H1 (cell line): Measurements from ENCODE around the gene ITGB2. TPM values are rescaled to one million over a fixed set of nuclear protein-coding genes. Genes with fewer than 3 reads are reported as not detected.

Experiments used
- CTCF ChIA-PET: fragments of 300-600 bp; sonication (Branson Sonifier 250); formaldehyde crosslinking; loops from one replicate; lab custom pipeline; 2021; ENCODE audit not compliant: partially characterized antibody; lab: Charles Lee
- POLR2A ChIA-PET: fragments of 300-600 bp; sonication (Branson Sonifier 250); formaldehyde crosslinking; loops from one replicate; lab custom pipeline; 2021; ENCODE audit warnings: inconsistent platforms; ENCODE audit not compliant: partially characterized antibody; lab: Charles Lee
- DNase-seq, 2 experiments: peaks; one replicate each; pipeline versions ENCODE4 v3.0.0 to v3.0.0-alpha.2; 2010 to 2022; ENCODE audit warnings: low spot score in 2 of 2, low read depth in 1 of 2, mixed read lengths in 1 of 2
- FAIRE-seq: peaks from 2 replicates; lab custom pipeline; 2011; peaks lifted over from hg19 to GRCh38; lab: Jason Lieb, UNC
- H2AFZ ChIP-seq: 2 replicates; pipeline ENCODE4 v1.8.1; 2012; ENCODE audit warnings: low read length, inconsistent platforms
- H2AK5ac ChIP-seq: 2 replicates; pipeline ENCODE4 v1.6.1; 2013; ENCODE audit warnings: low read depth, low read length
- H2BK120ac ChIP-seq: replicated peaks from 2 replicates; pipeline ENCODE3; 2013; ENCODE audit warnings: low read depth, low read length, inconsistent platforms
- H2BK12ac ChIP-seq: 2 replicates; pipeline ENCODE4 v1.6.1; 2013; ENCODE audit warnings: low read depth, low read length
- H2BK15ac ChIP-seq: 2 replicates; pipeline ENCODE4 v1.6.1; 2013; ENCODE audit warnings: low read length
- H2BK20ac ChIP-seq: 2 replicates; pipeline ENCODE4 v1.6.1; 2013; ENCODE audit warnings: low read length
- H2BK5ac ChIP-seq: 2 replicates; pipeline ENCODE4 v1.6.1; 2013; ENCODE audit warnings: low read depth, low read length
- H3K14ac ChIP-seq: 2 replicates; pipeline ENCODE4 v1.6.1; 2013; ENCODE audit warnings: inconsistent platforms; ENCODE audit not compliant: insufficient read length
- H3K18ac ChIP-seq: 2 replicates; pipeline ENCODE4 v1.6.1; 2013; ENCODE audit warnings: low read length; ENCODE audit errors: extremely low read depth
- H3K23ac ChIP-seq: 2 replicates; pipeline ENCODE4 v1.6.1; 2013; ENCODE audit warnings: inconsistent platforms; ENCODE audit not compliant: insufficient read length
- H3K23me2 ChIP-seq: 2 replicates; pipeline ENCODE4 v1.6.1; 2013; ENCODE audit warnings: low read depth, low read length
- H3K27ac ChIP-seq: 2 replicates; pipeline ENCODE4 v1.6.1; 2011; ENCODE audit warnings: low read depth, low read length, inconsistent platforms
- H3K27me3 ChIP-seq, 4 experiments: replicated peaks in 1 of 4; 1 replicate in 1 of 4; 2 replicates in 3 of 4; pipeline versions ENCODE4 v1.6.1 to v1.8.1; 2011 to 2013; ENCODE audit warnings: low read length in 3 of 4, mild to moderate bottlenecking in 3 of 4, inconsistent platforms in 2 of 4, mixed read lengths in 2 of 4, moderate library complexity in 1 of 4; ENCODE audit not compliant: control insufficient read depth in 3 of 4, insufficient read depth in 3 of 4; ENCODE audit errors: extremely low read depth in 1 of 4
- H3K36me3 ChIP-seq, 4 experiments: 2 replicates each; pipeline versions ENCODE4 v1.6.1 to v1.8.1; 2011 to 2013; ENCODE audit warnings: mild to moderate bottlenecking in 4 of 4, low read length in 3 of 4, moderate library complexity in 2 of 4, control low read depth in 1 of 4, inconsistent platforms in 1 of 4; ENCODE audit not compliant: insufficient read depth in 4 of 4, control insufficient read depth in 2 of 4
- H3K4ac ChIP-seq: replicated peaks from 2 replicates; pipeline ENCODE3; 2013; ENCODE audit warnings: low read length, low read depth, mixed read lengths, inconsistent platforms; ENCODE audit not compliant: insufficient read length
- H3K4me1 ChIP-seq, 4 experiments: replicated peaks in 1 of 4; 1 replicate in 1 of 4; 2 replicates in 3 of 4; pipeline versions ENCODE4 v1.6.1 to v1.8.1; 2011 to 2013; ENCODE audit warnings: low read length in 3 of 4, inconsistent platforms in 2 of 4, mixed read lengths in 1 of 4; ENCODE audit not compliant: insufficient read depth in 4 of 4, control insufficient read depth in 3 of 4
- H3K4me2 ChIP-seq, 2 experiments: 2 replicates each; pipeline versions ENCODE4 v1.6.1 to v1.8.1; 2011 to 2013; ENCODE audit warnings: low read depth in 2 of 2, low read length in 2 of 2, control low read depth in 1 of 2, inconsistent platforms in 1 of 2, mild to moderate bottlenecking in 1 of 2; ENCODE audit not compliant: insufficient read depth in 1 of 2
- H3K4me3 ChIP-seq, 4 experiments: fragments of 200-600, 300-600 bp in 1 of 4; sonication (generic), shearing (Covaris generic), sonication (Bioruptor Twin) in 1 of 4; 2 replicates each; pipeline versions ENCODE4 v1.5.1 to v1.8.1; 2011 to 2016; ENCODE audit warnings: low read length in 4 of 4, low read depth in 3 of 4, control low read depth in 2 of 4, inconsistent platforms in 2 of 4, mild to moderate bottlenecking in 2 of 4, mixed read lengths in 1 of 4, moderate library complexity in 1 of 4; ENCODE audit not compliant: insufficient read depth in 2 of 4; ENCODE audit errors: extremely low read depth in 1 of 4
- H3K56ac ChIP-seq: replicated peaks from 2 replicates; pipeline ENCODE3; 2013; ENCODE audit warnings: low read depth, mild to moderate bottlenecking, mixed read lengths, low read length, inconsistent platforms; ENCODE audit not compliant: insufficient read length
- H3K79me1 ChIP-seq: 2 replicates; pipeline ENCODE4 v1.6.1; 2013; ENCODE audit warnings: low read depth, low read length, control low read depth
- H3K79me2 ChIP-seq, 2 experiments: 2 replicates each; pipeline versions ENCODE4 v1.6.1 to v1.8.1; 2012 to 2013; ENCODE audit warnings: low read length in 2 of 2, mild to moderate bottlenecking in 2 of 2, inconsistent platforms in 1 of 2; ENCODE audit not compliant: insufficient read depth in 2 of 2, control insufficient read depth in 1 of 2
- H3K9ac ChIP-seq, 4 experiments: replicated peaks in 1 of 4; 1 replicate in 1 of 4; 2 replicates in 3 of 4; pipeline versions ENCODE4 v1.6.1 to v1.8.1; 2011 to 2013; ENCODE audit warnings: low read depth in 3 of 4, low read length in 3 of 4, control low read depth in 2 of 4, mild to moderate bottlenecking in 2 of 4, moderate library complexity in 2 of 4, inconsistent platforms in 1 of 4; ENCODE audit errors: extremely low read depth in 1 of 4
- H3K9me3 ChIP-seq, 2 experiments: 2 replicates each; pipeline versions ENCODE4 v1.6.1 to v1.8.1; 2012 to 2013; ENCODE audit warnings: mild to moderate bottlenecking in 2 of 2, moderate library complexity in 2 of 2, control low read depth in 1 of 2, inconsistent platforms in 1 of 2, low read depth in 1 of 2, low read length in 1 of 2, mixed read lengths in 1 of 2; ENCODE audit not compliant: insufficient read depth in 2 of 2
- H4K20me1 ChIP-seq, 2 experiments: replicated peaks in 1 of 2; 2 replicates each; pipeline versions ENCODE3 to v1.8.1; 2011 to 2013; ENCODE audit warnings: inconsistent platforms in 2 of 2, low read length in 2 of 2, mild to moderate bottlenecking in 1 of 2; ENCODE audit not compliant: insufficient read depth in 2 of 2, control insufficient read depth in 1 of 2
- H4K5ac ChIP-seq: 2 replicates; pipeline ENCODE4 v1.6.1; 2013; ENCODE audit warnings: low read length, low read depth, mixed read lengths, inconsistent platforms; ENCODE audit not compliant: insufficient read length
- H4K8ac ChIP-seq: 2 replicates; pipeline ENCODE4 v1.8.0; 2013; ENCODE audit warnings: mild to moderate bottlenecking, moderate library complexity, low read length, inconsistent platforms; ENCODE audit not compliant: insufficient read depth; ENCODE audit errors: extremely low read depth
- H4K91ac ChIP-seq: replicated peaks from 2 replicates; pipeline ENCODE3; 2013; ENCODE audit warnings: low read length, mixed read lengths, inconsistent platforms; ENCODE audit not compliant: insufficient read length
- CEBPB ChIP-seq: IDR thresholded peaks from 2 replicates; pipeline ENCODE4 v1.6.1; 2012; ENCODE audit warnings: low read depth, low read length
- CTCF ChIP-seq, 3 experiments: IDR thresholded peaks; 1 replicate in 2 of 3; 2 replicates in 1 of 3; pipeline versions ENCODE4 v1.5.1 to v1.6.1; 2011; ENCODE audit warnings: low read length in 3 of 3, mild to moderate bottlenecking in 3 of 3, inconsistent platforms in 2 of 3, low read depth in 1 of 3, moderate library complexity in 1 of 3; ENCODE audit not compliant: insufficient read depth in 1 of 3; ENCODE audit errors: control extremely low read depth in 1 of 3
- RBBP5 ChIP-seq: IDR thresholded peaks from 2 replicates; pipeline ENCODE4 v1.7.1; 2012; ENCODE audit warnings: low read depth, mild to moderate bottlenecking, inconsistent platforms, low read length, moderate library complexity, borderline replicate concordance
- SAP30 ChIP-seq: fragments of 300-600 bp; sonication (generic); IDR thresholded peaks from 2 replicates; pipeline ENCODE4 v1.7.1; 2012; ENCODE audit warnings: low read length, moderate library complexity, mild to moderate bottlenecking, inconsistent platforms; ENCODE audit not compliant: insufficient read depth, insufficient replicate concordance
- SIRT6 ChIP-seq: IDR thresholded peaks from one replicate; pipeline ENCODE4 v1.7.1; 2012; ENCODE audit warnings: low read length, inconsistent platforms
- TAF7 ChIP-seq: optimal IDR thresholded peaks from 2 replicates; pipeline ENCODE3; 2011; ENCODE audit warnings: low read depth, mild to moderate bottlenecking, inconsistent platforms, low read length, moderate library complexity, borderline replicate concordance
- WGBS, 2 experiments: shearing (Covaris generic) in 1 of 2; methylation state at CpG; one replicate each; pipeline versions ENCODE4 v1.1.6 to v1.1.7; 2013 to 2015; ENCODE audit warnings: low lambda C conversion rate in 2 of 2, mixed read lengths in 2 of 2, inconsistent platforms in 1 of 2, low coverage in 1 of 2, missing lambda C conversion rate in 1 of 2; ENCODE audit not compliant: insufficient replicate concordance in 2 of 2, insufficient coverage in 1 of 2, insufficient read length in 1 of 2; ENCODE audit errors: extremely low coverage in 1 of 2, missing lambda C conversion rate in 1 of 2; 5-methylcytosine and 5-hydroxymethylcytosine counted together
- polyA plus RNA-seq, 7 experiments: library from polyadenylated mRNA; depleted of rRNA in 3 of 7; stranded (reverse) in 5 of 7; unstranded in 2 of 7; fragments of >200 nt in 5 of 7; fragments of 200-250 nt in 2 of 7; gene quantifications; 1 replicate in 5 of 7; 2 replicates in 1 of 7; 4 replicates in 1 of 7; pipeline versions ENCODE4 v1.2.1 to v1.2.3, GENCODE V29; 2011 to 2013; ENCODE audit warnings: missing spikeins in 2 of 7, mixed read lengths in 2 of 7
- total RNA-seq: library from RNA; stranded (reverse); fragmentation: NEBNext Ultra II Directional; extraction: Animal tissue kit (Norgen Biotek cat#: 25700); gene quantifications from 2 replicates; pipeline ENCODE4 v1.2.1, GENCODE V29; 2021

The ITGB2 gene
- total and polyA plus RNA-seq, 2 of the 8 experiments (the other 6 are each of a cell fraction or from before 2014, with no cell fraction given), result 0.24 to 0.63 TPM

DNA sequence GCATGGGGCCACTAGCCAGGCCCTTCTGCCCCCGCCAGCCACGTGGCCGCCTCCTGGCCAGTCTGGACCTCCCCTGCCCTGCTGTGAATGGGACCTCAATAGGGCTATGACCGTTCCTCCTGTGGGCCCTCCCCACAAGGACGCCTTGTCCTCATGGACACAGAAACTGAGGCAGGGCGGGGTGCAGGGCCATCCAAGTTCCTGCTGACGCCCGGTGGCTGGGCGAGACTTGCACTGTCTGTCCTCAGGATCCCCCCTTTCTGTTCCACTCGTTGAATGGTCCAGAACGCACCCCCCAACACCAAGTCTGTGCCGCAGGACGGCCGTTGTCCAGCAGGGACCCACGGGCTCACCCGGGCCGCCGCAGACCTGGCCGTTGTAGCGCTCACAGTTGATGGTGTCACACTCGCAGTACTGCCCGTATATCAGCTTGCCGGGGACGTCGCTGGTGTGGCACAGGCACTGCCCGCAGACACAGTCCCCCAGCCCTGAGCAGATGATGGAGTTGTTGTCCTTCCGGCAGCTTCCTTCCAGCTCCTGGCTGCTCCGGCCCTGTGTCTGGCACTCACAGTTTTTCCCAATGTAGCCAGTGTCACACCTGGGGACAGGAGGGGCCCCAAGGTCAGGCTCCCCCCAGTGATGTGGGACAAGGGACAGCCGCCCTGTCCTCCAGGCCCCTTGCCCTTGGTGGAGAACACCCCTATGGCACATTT is 30.9 kb downstream of the ITGB2 start:
- H3K9me3 ChIP-seq, result no peaks in the 10 kb centered on the region
- no peak overlapping the region for H3K4me2 ChIP-seq
- H3K79me2 ChIP-seq, result no peaks in the 10 kb centered on the region
- DNase-seq (no peak), FAIRE-seq (no peak)
- H3K56ac ChIP-seq, result no peak overlapping the region
- no peak overlapping the region for H2BK15ac ChIP-seq
- no peak overlapping the region for H2BK5ac ChIP-seq
- no peak overlapping the region for H4K91ac ChIP-seq
- peak overlapping the region; percentile 27; the same call in 1 of the 2 replicates for H2BK12ac ChIP-seq
- no peak overlapping the region for H3K4me3 ChIP-seq
- no peak overlapping the region for H3K4ac ChIP-seq
- no peaks in the 10 kb centered on the region; a peak in 1 of 7 replicates for H3K27me3 ChIP-seq
- ChIA-PET CTCF (interaction anchor here (1.2 to 4.8 kb wide), 2 partner anchors 18 to 21 kb away, joined by 5 to 28 read pairs; no protein-coding TSS in a partner anchor), POLR2A (interaction anchor here (0.8 kb wide), 1 partner anchor 21 kb away, joined by 3 read pairs; no protein-coding TSS in a partner anchor)
- H3K14ac ChIP-seq, result no peak overlapping the region
- H3K79me1 ChIP-seq, result no peaks in the 10 kb centered on the region
- 91% methylated on average over 28 of the region's 29 CpGs; no CpG with 5 or more reads in 1 of the 2 experiments for WGBS, 2 experiments
- H2BK20ac ChIP-seq, result no peak overlapping the region
- no peaks in the 10 kb centered on the region for H3K4me1 ChIP-seq
- H3K23ac ChIP-seq, result no peak overlapping the region
- no peak overlapping the region for H3K27ac ChIP-seq
- no peak overlapping the region; the same call in 1 of the 2 replicates for H4K8ac ChIP-seq
- H2AFZ ChIP-seq, result no peak overlapping the region
- H3K9ac ChIP-seq, result no peak overlapping the region
- no peak for TF ChIP-seq RBBP5
- TF ChIP-seq SIRT6, result no peak
- no peak for TF ChIP-seq CEBPB
- TF ChIP-seq CTCF (IDR thresholded peaks at IDR 0.05; ENCODE audit: control extremely low read depth in 1 of 3, insufficient read depth in 1 of 3, low read depth in 1 of 3, low read length in 3 of 3), result no peak
- TF ChIP-seq TAF7, result no peak
- no peak for TF ChIP-seq SAP30
- no peak overlapping the region for H3K18ac ChIP-seq
- H3K23me2 ChIP-seq, result no peaks in the 10 kb centered on the region
- H3K36me3 ChIP-seq, result no peaks in the 10 kb centered on the region
- H4K20me1 ChIP-seq, result peaks cover 0 to 2% of the 10 kb centered on the region in 2 experiments
- no peak overlapping the region for H2BK120ac ChIP-seq
- H4K5ac ChIP-seq, result no peak overlapping the region
- H2AK5ac ChIP-seq, result peak overlapping the region; percentile 24; the same call in 1 of the 2 replicates
